Activated CD8-positive, alpha-beta memory T cell treated with anti-CD3 and anti-CD28 coated beads, Interleukin-2, amount 50 U/mL, for 48 hours (primary cell): ENCODE measurements around the gene NPAS3.
"Not testable (repeated sequence)": the region's sequence is repeated elsewhere in the genome, so short reads cannot be mapped to it uniquely, and the experiment has no call there.

Experiments
- DNase-seq: peaks from one replicate; pipeline ENCODE4 v3.0.0-alpha.2; 2020

Gene NPAS3

GRCh38 chr14:33088274-33088673, 149.6 kb downstream of the NPAS3 start:
- DNase-seq = not testable (repeated sequence)

- DNase-seq = no peak
Measured at GRCh38 chr14:33098016-33098415, 159.3 kb downstream of the NPAS3 start.

DNA sequence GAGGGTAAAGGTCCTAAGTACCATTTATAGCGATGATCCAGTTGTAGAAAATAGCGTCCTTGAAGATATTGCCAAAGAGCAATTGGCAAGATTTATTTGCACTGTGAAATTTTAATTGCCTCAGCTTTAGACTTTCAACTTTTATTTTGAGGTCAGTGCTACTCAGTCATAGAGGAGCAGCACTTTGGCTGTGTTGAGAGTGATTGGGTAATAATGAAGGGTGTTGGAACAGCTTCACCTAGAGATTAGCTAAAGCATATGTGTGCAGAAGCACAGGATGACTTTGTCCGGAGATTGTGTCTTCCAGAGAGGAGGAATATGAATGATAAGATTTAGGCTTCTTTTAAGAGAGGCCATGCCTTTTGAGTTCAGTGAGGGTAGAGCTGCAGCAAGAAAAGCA, 164.8 kb downstream of the NPAS3 start:
- DNase-seq = no peak

- DNase-seq = no peak
Measured at GRCh38 chr14:33103966-33104365, 165.3 kb downstream of the NPAS3 start.

DNA sequence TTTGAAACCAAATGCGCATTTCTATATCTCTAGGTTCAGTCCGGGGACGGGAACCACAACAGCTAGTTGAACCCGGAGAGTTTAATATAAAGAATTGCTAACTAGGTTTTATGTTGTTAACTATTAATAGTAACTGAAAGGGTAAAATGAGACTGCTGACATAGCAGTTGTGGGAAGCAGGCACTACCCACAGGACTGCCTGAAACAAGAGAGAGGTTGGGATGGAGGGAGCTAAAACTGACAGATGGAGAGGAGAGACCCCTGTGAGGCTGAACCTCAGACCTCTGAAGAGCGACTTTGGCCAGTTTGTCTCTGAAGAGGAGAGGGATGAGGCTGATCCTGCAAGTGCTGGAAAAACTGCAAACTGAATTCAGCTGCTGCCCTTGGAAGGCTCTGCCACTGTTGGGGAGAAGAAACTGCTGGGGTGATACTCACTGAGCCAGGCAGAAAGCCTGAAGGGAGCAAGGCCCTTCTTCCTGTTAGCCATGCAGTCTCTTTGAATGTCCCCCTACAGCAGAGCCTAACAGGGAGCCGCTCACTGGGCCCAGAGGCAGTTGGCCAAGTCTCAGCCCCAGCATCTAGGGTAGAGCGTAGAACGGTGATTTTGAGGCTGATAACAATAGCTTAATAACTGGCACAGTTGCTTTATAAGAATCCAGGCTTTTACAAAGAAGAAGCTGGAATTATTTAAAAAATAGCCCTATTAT, 172.2 kb downstream of the NPAS3 start:
- no peak for DNase-seq

DNA sequence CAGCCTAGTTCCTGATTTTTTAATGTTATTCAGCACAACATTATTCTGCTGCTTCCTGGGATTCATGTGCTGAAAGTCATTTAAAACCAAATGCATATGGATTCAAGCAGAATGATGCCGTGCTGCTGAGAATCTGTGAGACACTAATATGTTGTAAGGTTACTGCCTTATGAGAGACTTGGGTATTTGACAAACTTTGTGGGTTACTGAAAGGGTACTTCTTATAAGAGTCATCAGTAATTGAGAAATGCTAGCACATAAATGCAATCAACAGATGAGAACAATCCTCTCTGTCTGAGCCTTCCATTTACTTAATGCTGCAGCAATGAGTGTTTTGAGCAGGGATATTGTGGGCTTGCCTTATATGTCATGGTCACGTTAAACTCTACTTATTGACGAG, 175.7 kb downstream of the NPAS3 start:
- no peak for DNase-seq

GRCh38 chr14:33118668-33119067, 180.0 kb downstream of the NPAS3 start:
- DNase-seq = no peak

- DNase-seq = no peak
Measured at GRCh38 chr14:33120341-33120740, 181.7 kb downstream of the NPAS3 start.

DNA sequence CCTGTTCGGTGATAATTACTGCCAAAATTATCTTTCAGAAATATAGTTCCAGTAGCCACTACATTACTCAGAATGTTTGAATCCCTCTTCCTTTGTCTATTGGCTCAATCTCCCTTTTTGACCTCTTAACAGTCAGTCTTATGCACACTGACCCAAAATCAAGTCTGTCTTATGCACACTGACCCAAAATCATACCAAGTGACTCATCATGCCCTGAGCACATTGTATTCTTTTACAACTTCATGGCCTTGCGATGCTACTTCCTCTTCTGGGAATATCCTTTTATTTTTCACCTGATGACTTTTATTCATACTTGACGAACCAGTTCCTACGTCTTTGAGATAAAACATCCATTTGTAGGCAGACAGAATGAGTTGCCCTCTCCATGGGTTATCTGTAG, 182.3 kb downstream of the NPAS3 start:
- DNase-seq = no peak

DNA sequence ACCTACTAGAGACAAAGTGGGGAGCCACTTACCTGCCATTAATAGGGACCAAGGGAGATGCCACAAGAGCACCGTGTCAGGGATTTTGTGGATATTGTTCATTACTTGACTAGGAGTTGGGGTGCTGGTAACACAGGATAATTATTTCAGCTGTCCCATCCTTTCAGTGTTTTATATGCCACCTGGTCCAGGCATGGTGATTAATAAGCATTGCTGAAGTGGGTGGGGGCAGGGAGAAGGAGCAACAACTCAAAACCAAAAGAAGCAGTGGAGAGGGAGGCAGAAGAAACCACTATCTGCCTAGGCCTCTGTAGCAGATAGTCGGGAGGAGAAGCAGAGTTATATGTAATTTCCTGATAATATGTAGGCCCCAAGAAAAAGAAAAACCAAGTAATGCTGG, 184.6 kb downstream of the NPAS3 start:
- no peak for DNase-seq

GRCh38 chr14:33126433-33126832, 187.8 kb downstream of the NPAS3 start:
- DNase-seq = no peak

DNA sequence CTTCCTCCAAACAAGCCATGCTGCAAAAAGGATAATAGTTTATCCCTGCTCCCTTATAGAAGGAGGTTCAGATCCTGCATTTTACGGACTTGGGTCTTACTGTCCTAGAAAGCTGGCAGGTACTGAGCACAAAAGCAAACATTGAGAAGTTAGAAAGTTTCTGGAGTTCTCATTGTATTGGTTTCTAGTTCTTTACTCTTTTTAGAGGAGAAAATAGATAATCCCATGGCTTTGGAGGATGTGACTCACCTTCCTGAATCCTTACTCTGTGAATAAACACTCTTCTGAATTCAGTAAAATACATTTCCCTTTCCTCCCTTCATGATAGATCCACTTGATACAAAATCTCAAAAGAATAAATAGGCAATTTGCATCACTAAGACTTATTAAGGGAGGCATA, 188.9 kb downstream of the NPAS3 start:
- DNase-seq = no peak

DNA sequence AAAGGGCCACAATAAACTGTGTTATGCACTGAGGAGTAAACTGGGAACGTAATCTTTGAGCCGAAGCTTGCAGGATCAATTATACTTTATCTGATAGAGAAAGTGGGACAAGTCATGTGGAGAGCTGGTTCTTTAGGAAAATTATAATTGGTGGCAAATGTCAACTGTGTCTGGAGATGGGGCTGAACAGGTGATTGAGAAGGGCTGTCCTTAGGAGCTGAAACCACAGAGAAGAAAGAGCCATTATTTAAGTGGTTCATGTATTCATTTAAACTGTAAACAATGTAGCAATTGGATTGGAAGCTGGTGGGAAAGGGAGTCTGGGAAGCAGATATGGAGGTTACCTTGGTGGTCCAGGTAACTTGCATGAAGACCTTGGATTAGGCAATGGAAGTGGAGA, 193.1 kb downstream of the NPAS3 start:
- no peak for DNase-seq

DNA sequence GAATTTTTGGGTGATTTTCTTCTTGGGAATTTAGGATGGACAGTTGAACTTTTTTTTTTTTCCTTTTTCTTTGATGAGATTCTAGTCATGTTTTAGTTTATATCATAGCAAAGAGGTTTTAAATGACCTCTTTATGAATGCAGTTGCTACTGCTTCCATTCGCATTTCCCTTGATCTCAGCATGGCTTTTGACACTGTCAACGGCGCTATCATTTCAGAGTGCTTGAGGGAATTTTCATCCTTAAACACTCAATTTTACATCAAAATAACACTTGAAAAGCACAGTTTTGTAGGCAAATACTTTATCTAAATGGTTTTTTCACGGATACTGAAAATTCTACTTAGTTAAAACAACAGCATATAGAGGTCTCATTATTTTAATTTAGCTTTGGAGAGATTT, 195.5 kb downstream of the NPAS3 start:
- no peak for DNase-seq

DNA sequence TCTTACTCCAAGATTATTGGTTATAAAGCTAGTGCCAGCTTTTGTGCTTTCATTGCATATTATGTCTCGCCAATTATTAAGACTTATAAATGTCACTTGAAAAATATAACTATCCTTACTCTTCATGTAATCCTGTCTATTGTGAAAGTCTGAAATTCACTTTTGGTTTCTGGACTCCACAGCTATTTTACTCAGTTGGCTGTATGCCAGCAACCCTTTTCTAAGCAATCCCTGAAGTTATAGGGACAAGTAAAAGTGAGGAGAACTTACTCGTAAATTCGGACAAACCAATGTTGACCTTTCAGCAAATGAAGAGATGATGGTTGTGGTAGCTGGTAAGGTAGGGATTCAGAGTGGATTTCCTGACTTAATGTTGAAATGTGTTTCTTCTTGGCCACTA, 196.3 kb downstream of the NPAS3 start:
- DNase-seq = no peak

- no peak for DNase-seq
Measured at GRCh38 chr14:33150666-33151428, 212.2 kb downstream of the NPAS3 start.

DNA sequence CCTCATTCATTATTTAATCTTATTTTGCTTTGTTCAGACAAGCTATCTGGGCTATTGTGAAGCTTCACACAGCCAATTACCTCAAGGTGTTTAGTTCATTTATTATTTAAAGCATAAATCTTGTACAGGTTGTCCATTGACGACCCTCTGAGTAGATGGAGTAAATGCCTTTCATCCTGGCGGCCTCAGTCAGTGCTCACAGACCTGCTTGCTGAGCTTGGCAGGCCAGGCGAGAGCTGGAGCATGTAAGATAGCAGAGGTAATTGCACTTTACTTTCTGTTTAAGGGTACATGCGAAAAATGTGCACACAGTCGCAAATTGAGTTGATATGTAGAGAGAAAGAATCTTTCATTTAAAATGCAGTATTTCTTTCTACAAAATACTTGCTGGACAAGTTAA, 224.4 kb downstream of the NPAS3 start:
- DNase-seq = no peak

DNA sequence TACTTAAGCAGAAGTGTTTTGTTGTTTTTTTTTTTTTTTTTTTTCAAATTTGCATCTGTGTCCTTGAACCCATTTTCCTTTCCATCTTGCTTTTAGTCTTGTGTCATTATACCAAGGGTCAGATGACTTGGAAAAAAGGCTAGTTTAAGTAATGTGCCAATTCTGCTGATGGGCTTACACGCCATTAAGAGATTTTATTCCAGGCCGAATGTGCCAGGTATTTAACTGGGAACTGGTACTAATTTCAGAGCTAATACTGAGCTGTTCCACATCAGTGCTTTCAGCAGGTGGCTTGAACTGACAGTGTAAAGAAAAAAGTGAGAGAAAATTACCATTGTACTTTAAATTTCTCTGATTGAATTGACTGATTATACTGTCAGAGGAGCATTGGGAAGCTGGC, 224.9 kb downstream of the NPAS3 start:
- no peak for DNase-seq

GRCh38 chr14:33165144-33165925, 226.7 kb downstream of the NPAS3 start:
- DNase-seq = no peak

- DNase-seq = no peak
Measured at GRCh38 chr14:33165926-33166289, 227.2 kb downstream of the NPAS3 start.

DNA sequence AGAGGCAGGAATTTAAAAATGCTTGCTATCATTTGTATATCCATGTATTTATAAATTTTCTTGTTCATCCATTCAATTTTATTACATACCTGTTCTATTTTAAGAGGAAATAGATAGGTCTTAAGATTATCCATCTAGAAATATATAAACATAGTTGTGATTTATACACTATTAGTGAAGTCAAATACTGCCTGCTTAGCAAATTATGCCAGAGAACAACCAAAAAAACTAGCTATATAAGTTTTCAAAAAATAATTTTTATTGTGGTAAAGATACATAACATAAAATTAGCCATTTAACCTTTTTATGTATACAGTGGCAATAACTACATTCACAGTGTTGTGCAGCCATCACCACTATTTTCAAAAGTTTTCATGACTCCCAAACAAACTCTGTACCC, 237.3 kb downstream of the NPAS3 start:
- no peak for DNase-seq

- DNase-seq = no peak
Measured at GRCh38 chr14:33184587-33184986, 245.9 kb downstream of the NPAS3 start.

DNA sequence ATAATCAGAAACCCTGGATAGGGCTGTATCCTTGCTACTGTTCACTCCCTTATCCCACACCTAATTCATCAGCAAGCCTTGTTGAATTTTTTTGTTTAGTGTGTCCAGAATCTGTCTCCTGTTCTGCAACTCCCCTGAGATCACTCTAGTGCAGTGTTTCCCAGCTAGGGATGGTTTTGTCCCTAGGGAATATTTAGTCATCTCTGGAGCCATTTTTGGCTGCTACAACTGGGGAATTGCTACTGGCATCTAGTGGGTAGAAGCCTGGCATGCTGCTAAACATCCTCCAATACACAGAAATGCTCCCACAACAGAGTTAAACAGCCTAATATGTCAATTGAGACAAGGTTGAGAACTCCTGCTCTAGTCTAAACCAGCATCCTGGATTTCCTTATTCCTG, 248.0 kb downstream of the NPAS3 start:
- no peak for DNase-seq

- no peak for DNase-seq
Measured at GRCh38 chr14:33188880-33189279, 250.2 kb downstream of the NPAS3 start.
